HG03571 (cell line): Measurements from ENCODE around the gene DLEC1.
"Not testable (repeated sequence)": the region's sequence is repeated elsewhere in the genome, so short reads cannot be mapped to it uniquely, and the experiment has no call there.

Experiments
- ATAC-seq: cut with Tn5 transposase; IDR thresholded peaks from one replicate; pipeline ENCODE4 v1.9.1; 2021; ENCODE audit not compliant: unreplicated experiment

The DLEC1 gene

GRCh38 chr3:38036906-38037305 is 2.1 kb upstream of the DLEC1 start:
- no peak for ATAC-seq

DNA sequence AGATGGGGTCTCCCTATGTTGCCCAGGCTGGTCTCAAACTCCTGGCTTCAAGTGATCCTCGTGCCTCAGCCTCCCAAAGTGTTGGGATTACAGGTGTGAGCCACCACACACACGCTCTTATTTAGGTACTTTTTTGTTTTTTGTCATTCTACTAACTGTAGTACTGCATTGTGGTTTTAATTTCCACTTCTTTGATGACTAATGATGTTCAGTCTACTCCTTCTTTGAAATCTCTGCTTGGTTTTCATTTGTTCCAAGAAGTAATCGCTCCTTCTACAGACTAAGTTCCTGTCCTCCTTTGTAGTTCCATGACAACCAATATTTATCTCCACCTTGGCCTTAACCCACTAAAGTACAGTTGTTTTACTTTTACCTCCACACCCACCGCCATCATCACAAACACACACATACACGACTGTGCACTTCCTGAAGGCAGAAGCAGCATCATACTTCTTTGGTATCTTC is 529 bp upstream of the DLEC1 start:
- ATAC-seq: no peak

DNA sequence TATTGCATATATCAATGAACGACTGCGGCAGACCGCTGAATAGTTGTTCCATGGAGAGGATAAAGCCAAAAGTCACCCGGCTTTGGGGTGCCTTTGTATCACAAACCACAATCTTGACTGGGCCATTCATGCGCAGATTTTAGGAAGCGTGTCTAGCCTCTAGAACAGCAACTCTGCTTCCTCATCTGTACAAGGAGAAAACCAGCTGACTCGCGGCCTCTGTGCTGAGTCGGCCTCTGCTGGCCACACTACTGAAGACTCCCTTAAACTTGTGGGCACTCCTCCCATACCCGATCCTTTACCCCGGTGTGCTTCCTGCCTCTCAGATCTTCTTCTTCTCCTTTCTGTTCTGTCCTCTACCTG is 872 bp downstream of the DLEC1 start:
- peak; percentile 50 for ATAC-seq

DNA sequence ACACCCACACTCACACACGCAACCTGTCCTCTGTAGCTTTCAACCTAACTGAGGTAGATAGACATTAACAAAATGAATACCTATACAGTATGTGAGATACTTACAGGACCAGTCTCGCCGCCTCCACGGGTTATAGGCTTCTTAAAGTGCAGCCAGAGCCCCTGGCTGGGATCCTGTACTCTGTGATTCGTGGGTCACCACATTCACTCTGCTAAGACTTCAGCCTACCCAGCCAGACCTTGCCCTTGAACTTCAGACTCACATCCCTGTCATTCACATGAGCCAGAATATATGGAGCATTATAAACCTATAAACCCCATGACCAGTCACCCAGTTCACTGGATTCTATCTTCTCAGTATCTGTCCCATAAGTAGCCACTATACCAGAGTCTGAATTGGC is 1.4 kb downstream of the DLEC1 start:
- ATAC-seq: no peak

DNA sequence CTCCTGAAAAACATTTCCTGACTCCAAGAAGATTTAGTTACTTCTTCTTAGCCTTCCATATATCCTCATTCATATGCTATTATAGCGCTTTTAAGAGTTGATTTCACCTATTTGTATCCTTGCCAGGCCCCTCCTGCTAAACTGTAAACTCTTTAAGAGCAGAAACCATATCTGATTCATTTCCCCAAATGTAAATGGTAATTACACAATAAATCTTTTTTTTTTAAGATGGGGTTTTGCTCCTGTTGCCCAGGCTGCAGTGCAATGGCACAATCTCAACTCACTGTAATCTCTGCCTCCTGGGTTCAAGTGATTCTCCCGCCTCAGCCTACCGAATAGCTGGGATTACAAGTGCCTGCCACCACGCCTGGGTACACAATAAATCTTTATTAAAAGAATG is 4.5 kb downstream of the DLEC1 start:
- ATAC-seq: no peak

GRCh38 chr3:38046027-38046426 is 7.0 kb downstream of the DLEC1 start:
- no peak for ATAC-seq

DNA sequence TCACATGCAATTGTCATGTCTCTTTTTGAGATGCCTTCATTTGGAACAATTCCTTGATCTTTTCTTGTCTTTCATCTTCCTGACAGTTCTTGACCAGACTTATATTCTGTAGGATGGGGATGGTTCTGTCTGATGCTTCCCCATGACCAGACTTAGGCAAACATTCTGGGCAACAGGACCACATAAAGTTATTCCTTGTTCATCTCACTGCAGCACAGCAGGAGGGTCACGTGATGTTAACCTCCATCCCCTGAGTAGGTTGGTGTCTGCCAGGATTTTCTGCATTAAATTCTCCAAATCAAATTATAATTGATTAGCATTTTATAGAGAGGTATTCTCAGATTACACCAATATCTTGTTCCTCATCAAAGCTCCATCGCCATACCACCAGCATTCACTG is 7.8 kb downstream of the DLEC1 start:
- ATAC-seq: no peak

DNA sequence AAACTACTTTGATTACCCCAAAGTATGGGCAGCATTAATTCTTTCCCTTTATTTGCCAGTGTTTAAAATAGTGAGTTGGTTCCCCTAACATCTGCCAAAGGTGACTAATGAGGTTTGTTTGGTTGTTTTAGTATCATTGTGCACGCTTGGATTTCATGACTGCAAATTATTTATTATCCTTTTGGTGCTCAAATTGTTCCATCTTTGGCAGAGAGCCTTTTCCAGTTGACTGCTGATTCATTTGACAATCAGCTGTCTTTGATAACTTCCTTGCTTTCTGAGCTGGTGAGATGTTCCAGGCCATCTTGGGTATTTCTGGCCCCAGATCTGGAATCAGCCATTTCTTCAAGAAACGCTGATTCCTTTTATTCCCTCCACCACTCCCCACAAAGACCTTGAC is 8.9 kb downstream of the DLEC1 start:
- ATAC-seq: no peak

DNA sequence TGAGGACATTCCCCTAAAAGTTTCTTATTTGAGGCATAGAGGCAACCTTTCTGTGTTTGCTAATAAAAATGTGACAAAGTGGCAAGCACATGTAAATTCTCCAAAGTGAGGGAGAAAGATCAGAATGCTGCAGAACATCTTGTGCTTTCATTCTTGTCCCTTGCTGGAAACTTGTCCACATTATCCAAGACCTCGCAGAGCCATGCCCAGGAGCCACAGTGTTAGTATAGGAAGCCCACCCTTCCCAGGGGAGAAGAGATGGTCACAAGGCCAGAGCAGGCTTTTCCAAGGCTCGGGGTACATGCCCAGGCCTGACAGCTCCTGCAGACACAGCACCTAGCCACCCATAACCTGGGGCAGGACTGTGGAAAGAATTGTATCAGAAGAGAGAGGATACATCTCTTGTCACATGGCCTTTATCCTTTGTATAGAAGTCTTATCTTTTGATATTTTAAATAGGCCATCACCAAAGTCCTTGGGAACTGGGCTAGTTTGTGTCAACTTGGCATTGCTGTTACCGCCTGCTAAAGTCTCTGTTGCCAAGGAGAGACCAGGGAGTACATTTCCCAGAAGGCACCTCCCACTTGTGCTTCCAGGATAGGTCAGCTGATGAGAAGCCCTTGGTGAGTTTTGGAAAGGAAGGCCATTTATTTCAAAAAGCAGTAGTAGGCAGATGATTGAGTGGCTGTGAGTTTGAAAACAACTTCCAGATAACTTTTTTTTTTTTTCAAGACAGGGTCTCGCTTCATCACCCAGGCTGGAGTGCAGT is 10.5 kb downstream of the DLEC1 start:
- ATAC-seq: no peak

DNA sequence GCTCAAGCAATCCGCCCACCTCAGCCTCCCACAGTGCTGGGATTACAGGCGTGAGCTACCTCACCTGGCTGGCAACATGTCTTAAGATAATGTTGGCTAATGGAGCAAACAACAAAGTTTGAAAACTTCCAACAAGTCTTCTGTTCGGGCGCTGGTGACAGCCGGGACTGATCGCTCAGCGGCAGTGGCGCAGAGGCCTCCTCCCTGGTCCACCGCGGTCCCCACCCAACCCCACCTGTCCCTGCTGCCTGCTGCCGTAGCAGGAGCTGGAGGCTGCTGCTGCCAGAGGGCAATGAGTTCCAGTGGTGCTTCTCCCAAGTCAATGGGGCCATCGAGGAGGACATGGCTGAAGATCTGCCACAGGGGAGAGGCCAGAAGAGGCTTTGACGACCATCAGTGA is 12.1 kb downstream of the DLEC1 start:
- no peak for ATAC-seq

- ATAC-seq: not testable (repeated sequence)
These were observed 14.3 kb downstream of the DLEC1 start for GRCh38 chr3:38053286-38053685.

GRCh38 chr3:38053813-38054498 is 14.9 kb downstream of the DLEC1 start:
- not testable (repeated sequence) for ATAC-seq

DNA sequence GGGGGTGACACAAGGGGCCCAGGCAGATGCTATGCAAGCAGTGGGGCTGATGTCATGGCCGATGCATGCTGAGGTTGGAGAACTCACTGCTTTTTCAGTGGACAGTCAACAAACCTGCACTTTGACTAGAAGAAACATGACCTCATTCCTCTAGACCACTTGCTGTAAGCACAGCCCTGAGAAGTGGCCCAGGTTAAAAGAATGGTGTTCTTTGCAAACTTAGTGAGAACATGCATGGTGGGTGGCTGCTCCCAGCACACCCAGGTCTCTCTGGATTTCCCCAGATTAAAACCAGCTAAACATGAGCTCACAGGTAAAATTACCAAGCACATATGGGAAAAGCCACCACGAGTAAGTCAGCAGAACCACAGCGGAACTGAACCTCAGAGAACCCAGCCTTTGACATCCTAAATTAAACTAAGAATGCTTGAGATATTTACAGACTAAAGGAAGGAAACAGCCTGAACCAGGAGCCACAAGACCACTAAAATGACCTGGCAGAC is 15.5 kb downstream of the DLEC1 start:
- no peak for ATAC-seq

- no peak for ATAC-seq
These were observed 20.1 kb downstream of the DLEC1 start for GRCh38 chr3:38059148-38059547.

DNA sequence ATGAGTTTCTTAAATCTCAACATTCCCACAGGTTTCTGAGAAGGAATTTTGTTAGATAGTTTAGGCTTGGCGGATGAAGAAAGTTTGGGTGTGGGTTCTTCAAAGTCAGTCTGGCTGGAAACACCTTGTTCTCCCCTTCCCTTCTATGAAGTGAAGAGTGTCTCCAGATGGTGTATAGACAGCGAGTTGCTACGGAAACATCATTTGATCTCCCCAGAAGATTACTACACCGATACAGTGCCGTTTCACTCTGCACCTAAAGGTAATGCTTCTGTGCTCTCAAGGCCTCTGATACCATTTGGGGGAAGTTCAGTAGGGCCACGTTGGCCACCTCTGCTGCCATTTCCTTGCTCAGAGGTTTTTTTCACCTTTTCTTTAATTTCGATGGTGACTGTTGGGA is 20.6 kb downstream of the DLEC1 start:
- ATAC-seq: no peak

GRCh38 chr3:38062809-38063208 is 23.8 kb downstream of the DLEC1 start:
- no peak for ATAC-seq

DNA sequence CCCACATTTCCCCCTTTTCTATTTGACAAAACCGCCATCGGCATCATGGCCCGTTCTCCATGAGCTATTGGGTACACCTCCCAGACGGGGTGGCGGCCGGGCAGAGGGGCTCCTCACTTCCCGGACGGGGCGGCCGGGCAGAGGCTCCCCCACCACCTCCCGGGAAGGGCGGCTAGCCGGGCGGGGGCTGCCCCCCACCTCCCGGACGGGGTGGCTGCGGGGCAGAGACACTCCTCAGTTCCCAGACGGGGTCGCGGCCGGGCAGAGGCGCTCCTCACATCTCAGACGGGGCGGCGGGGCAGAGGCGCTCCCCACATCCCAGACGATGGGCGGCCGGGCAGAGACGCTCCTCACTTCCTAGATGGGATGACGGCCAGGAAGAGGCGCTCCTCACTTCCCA is 25.4 kb downstream of the DLEC1 start:
- not testable (repeated sequence) for ATAC-seq

DNA sequence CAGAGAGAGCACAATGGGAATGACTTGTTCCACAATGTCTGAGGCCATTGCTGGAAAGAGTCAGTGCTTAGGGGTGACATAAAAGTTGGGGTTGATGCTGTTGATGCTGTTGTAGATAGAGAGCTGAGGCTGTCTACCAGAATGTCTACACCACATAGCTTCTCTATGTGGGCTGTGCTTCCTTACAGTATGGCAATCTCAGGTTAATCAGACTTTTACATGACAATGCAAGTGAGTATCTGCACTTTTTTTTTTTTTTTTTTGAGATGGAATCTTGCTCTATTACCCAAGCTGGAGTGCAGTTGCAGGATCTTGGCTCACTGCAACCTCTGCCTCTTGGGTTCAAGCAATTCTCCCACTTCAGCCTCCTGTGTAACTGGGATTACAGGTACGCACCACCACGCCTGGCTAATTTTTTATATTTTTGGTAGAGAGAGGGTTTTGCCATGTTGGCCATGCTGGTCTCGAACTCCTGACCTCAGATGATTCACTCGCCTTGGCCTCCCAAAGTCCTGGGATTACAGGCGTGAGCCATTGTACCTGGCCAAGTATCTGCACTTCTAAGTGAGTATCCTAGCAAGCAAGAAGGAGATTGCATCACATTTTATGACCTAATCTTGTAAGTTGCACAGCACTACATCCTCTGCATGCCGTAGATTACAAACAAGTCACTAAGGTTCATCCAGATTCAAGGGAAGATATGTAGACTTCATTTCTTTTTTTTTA is 28.7 kb downstream of the DLEC1 start:
- no peak for ATAC-seq

DNA sequence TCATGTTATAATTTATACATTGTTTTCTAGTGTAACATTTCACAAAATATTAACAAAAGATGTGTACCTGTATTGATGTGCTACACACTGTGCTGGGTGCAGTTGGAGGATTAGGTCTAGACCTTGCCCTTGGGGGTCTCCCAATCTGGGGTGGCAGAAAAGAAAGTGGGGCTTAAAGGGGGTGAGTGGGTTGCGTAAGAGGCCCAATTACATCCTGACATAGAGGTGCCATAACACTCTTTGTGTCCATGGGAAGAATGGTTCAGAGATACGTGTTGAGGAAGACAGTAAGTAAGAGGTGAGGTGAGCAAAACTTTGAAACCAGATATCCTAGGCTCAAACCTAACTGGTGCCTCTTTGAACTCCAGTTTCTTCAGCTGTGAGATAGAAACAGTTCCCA is 31.0 kb downstream of the DLEC1 start:
- no peak for ATAC-seq

DNA sequence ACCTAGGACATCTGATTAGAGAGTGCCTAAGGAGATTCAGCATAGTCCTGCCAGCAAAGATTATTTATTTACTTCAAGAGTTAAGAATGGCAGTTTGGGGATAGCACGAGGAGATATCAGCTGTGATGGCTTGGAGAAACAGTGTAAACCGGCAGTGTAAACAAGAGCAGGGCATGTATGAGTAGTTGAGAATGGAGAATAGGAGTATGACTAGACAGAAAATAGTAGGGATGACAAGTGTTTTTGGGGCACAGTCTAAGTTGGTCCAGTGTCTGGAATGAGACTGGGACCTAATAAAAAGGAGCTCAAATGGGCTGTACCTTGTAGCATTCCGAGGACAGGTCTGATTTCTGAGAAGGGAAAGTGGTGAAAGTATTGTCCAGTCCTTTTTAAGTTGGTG is 38.1 kb downstream of the DLEC1 start:
- not testable (repeated sequence) for ATAC-seq

- not testable (repeated sequence) for ATAC-seq
These were observed 43.3 kb downstream of the DLEC1 start for GRCh38 chr3:38082296-38082695.

DNA sequence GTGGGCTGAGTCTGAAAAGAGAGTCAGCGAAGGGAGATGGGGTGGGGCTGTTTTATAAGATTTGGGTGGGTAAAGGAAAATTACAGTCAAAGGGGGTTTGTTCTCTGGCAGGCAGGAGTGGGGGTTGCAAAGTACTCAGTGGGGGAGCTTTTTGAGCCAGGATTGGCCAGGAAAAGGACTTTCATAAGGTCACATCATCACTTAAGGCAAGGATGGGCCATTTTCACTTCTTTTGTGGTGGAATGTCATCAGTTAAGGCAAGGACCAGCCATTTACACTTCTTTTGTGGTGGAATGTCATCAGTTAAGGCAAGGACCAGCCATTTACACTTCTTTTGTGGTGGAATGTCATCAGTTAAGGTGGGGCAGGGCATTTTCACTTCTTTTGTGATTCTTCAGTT is 44.2 kb downstream of the DLEC1 start:
- ATAC-seq: not testable (repeated sequence)
